Measurements from ENCODE around the gene FAM200B. TPM values are rescaled to one million over a fixed set of nuclear protein-coding genes. Genes with fewer than 3 reads are reported as not detected.
A peak's percentile ranks its signal among the peaks of the same experiment; 100 is the strongest.

The FAM200B gene
- total and polyA plus RNA-seq, 8 donors = 18.7 to 86.1 (median 37.8) TPM

DNA sequence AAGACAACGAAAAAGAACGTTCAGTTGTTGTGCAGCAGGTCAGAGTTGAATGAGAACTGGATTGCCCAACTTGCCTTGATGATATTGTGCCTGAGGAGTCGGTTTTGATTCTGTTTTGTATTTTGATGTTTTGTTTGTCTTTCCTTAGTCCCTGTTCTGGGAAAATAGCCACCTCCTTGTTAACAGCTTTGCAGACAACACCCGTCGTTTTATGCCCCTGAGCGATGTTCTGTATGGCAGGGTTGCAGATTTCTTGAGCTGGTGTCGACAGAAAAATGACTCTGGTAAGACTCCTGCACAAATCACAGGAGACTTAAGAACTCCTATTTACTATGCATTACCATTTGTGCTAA is 25.7 kb downstream of the FAM200B start:
- H3K36me3 ChIP-seq = no peaks in the 10 kb centered on the region
- H3K4me1 ChIP-seq = peaks cover 4 to 11% (median 10%) of the 10 kb centered on the region in 4 donors
- DNase-seq = no peak
- H3K27ac ChIP-seq = peak overlapping the region in 1 of 5 donors; percentile 23
- no peaks in the 10 kb centered on the region for H3K27me3 ChIP-seq
- no peaks in the 10 kb centered on the region for H3K9me3 ChIP-seq
- WGBS, 5 donors = 44 to 54% (median 48%) methylated on average over 7 of the region's 7 CpGs
- intact Hi-C loops (cut with DNase I; ENCODE audit: low total_unique reads) = no loop called here
- H3K4me3 ChIP-seq = no peak overlapping the region
- no peak for TF ChIP-seq POLR2AphosphoS5 (IDR thresholded peaks at IDR 0.05)

DNA sequence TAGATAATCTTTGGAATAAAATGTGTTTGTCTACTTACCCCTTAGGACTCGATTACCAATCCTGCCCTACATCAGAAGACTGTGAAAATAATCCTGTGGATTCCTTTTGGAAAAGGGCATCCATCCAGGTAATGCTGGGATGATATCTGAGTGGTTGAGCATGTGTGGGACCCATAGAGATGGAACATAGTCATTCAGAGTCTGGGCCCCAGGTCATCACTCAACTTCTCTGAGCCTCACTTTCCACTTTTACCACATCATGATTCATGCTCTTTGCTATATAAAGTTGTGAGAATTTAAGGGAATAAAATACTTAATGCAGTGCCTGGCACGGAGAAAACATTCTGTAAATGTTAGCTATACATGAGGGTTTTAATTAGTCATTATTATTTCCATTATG is 30.1 kb downstream of the FAM200B start:
- TF ChIP-seq POLR2A (IDR thresholded peaks at IDR 0.05) = no peak
- no peak for TF ChIP-seq EP300 (IDR thresholded peaks at IDR 0.05)
- TF ChIP-seq, protein P1, sequence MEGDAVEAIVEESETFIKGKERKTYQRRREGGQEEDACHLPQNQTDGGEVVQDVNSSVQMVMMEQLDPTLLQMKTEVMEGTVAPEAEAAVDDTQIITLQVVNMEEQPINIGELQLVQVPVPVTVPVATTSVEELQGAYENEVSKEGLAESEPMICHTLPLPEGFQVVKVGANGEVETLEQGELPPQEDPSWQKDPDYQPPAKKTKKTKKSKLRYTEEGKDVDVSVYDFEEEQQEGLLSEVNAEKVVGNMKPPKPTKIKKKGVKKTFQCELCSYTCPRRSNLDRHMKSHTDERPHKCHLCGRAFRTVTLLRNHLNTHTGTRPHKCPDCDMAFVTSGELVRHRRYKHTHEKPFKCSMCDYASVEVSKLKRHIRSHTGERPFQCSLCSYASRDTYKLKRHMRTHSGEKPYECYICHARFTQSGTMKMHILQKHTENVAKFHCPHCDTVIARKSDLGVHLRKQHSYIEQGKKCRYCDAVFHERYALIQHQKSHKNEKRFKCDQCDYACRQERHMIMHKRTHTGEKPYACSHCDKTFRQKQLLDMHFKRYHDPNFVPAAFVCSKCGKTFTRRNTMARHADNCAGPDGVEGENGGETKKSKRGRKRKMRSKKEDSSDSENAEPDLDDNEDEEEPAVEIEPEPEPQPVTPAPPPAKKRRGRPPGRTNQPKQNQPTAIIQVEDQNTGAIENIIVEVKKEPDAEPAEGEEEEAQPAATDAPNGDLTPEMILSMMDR (IDR thresholded peaks at IDR 0.05) = no peak
- H3K36me3 ChIP-seq = no peaks in the 10 kb centered on the region
- WGBS, 5 donors = 70 to 95% (median 84%) methylated on average over 2 of the region's 2 CpGs
- peaks cover 0 to 8% (median 0%) of the 10 kb centered on the region in 4 donors for H3K4me1 ChIP-seq
- no peak for DNase-seq
- no peak overlapping the region for H3K4me3 ChIP-seq
- no peaks in the 10 kb centered on the region for H3K9me3 ChIP-seq
- no peaks in the 10 kb centered on the region for H3K27me3 ChIP-seq
- intact Hi-C loops (cut with DNase I; ENCODE audit: low total_unique reads) = no loop called here
- H3K27ac ChIP-seq = no peak overlapping the region

DNA sequence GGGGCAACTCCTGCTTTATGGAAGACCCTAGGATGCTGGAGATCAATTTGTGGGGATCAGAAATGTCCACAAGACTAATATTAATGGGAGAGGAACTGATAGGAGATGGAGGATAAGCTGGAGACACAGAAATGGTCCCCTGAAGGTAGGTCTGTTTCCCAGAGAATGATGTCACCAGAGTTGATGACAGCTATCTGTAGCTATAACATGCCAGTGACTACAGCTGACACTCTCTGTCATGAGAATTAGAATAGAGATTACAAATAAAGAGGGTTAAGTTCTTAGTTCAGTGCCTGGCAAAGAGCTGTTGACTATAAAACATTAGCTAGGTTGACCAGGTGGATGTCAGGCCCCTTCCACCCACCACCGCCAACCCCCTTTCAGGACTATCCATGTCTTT is 30.6 kb downstream of the FAM200B start:
- no peak for TF ChIP-seq POLR2AphosphoS5 (IDR thresholded peaks at IDR 0.05)
- no peak for TF ChIP-seq POLR2A (IDR thresholded peaks at IDR 0.05)
- TF ChIP-seq, protein P1 (IDR thresholded peaks at IDR 0.05) = no peak
- no peak for TF ChIP-seq EP300 (IDR thresholded peaks at IDR 0.05)
- H3K36me3 ChIP-seq = no peaks in the 10 kb centered on the region
- H3K9me3 ChIP-seq = no peaks in the 10 kb centered on the region
- no peaks in the 10 kb centered on the region for H3K27me3 ChIP-seq
- H3K4me3 ChIP-seq = no peak overlapping the region
- WGBS, 5 donors = 93 to 100% (median 100%) methylated on average over 1 of the region's 1 CpG
- intact Hi-C loops (cut with DNase I; ENCODE audit: low total_unique reads) = no loop called here
- DNase-seq = no peak
- no peak overlapping the region for H3K27ac ChIP-seq
- peaks cover 0 to 8% (median 0%) of the 10 kb centered on the region in 4 donors for H3K4me1 ChIP-seq

DNA sequence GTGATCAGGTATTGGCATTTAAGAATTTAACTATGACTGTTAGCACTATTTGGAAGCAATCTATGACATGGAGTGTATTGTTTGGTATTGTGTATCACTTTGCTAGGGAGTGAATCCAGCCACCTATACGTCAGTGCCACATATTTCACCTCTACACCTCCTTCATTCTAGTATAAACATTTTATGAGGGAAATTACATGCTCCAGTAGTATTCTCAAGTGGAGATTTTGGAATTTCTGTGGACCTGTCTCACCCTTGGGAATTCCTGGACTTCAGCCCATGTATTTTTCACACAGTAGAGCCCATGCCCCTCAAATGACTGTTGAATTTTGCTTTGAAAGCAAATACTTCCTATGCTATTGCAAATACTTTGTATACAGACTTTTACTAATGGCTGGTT is 32.5 kb downstream of the FAM200B start:
- intact Hi-C loops (cut with DNase I; ENCODE audit: low total_unique reads) = no loop called here
- peaks cover 0 to 24% (median 0%) of the 10 kb centered on the region in 4 donors for H3K4me1 ChIP-seq
- no peak overlapping the region for H3K4me3 ChIP-seq
- DNase-seq = no peak
- no peak overlapping the region for H3K27ac ChIP-seq
- 70 to 94% (median 90%) methylated on average over 1 of the region's 1 CpG for WGBS, 5 donors
- H3K36me3 ChIP-seq = no peaks in the 10 kb centered on the region
- no peaks in the 10 kb centered on the region for H3K9me3 ChIP-seq
- no peaks in the 10 kb centered on the region for H3K27me3 ChIP-seq
- TF ChIP-seq POLR2A (IDR thresholded peaks at IDR 0.05) (no peak), POLR2AphosphoS5 (IDR thresholded peaks at IDR 0.05) (no peak), EP300 (IDR thresholded peaks at IDR 0.05) (no peak)
- TF ChIP-seq, protein P1 (IDR thresholded peaks at IDR 0.05) = no peak

DNA sequence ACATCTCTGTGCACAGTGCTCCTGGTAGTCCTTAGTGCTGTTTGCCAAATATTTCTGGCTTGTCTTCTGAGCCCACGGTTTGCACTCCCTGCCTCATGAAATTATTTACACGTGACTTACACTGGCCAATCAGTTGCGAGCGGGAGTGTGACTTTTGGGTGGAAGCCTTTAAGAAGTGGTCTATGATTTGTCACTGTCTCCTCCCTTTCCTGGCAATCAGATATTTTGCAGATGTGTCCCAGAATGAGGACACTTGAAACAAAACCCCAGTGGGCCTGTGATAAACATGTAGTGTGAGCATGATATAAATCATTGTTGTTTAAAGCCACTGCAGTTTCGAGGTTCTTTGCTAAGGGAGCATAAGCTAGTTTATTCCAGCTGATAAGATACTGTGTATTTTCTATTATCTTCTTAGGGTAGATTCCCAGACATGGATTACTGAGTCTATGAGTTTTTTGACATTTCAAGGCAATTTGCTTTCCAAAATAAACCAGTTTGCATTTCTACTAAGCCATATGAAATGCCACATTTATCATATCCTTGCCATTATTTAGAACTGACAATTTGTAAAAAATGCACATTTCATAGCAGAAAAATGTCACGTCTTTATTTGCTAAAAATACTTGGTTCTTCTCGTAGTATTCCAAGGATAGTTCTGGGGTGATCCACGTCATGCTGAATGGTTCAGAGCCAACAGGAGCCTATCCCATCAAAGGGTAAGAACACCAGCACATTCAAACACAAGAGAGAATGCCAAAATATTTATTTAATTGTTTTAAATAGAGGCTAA is 33.2 kb downstream of the FAM200B start:
- intact Hi-C loops (cut with DNase I; ENCODE audit: low total_unique reads) = no loop called here
- DNase-seq = peak in 1 of 2 donors; percentile 55
- H3K27ac ChIP-seq = no peak overlapping the region
- H3K4me1 ChIP-seq = peaks cover 0 to 24% (median 0%) of the 10 kb centered on the region in 4 donors
- H3K9me3 ChIP-seq = no peaks in the 10 kb centered on the region
- H3K27me3 ChIP-seq = no peaks in the 10 kb centered on the region
- H3K4me3 ChIP-seq = no peak overlapping the region
- H3K36me3 ChIP-seq = no peaks in the 10 kb centered on the region
- 58 to 67% (median 61%) methylated on average over 8 of the region's 8 CpGs for WGBS, 5 donors
- TF ChIP-seq EP300 (IDR thresholded peaks at IDR 0.05) (no peak), POLR2A (IDR thresholded peaks at IDR 0.05) (no peak), POLR2AphosphoS5 (IDR thresholded peaks at IDR 0.05) (no peak)
- TF ChIP-seq, protein P1 (IDR thresholded peaks at IDR 0.05) = no peak
